Activated naive CD4-positive, alpha-beta T cell treated with anti-CD3 and anti-CD28 coated beads for 36 hours (primary cell): ENCODE results near the gene LRP2BP. TPM values are rescaled to one million over a fixed set of nuclear protein-coding genes. Genes with fewer than 3 reads are reported as not detected.
A peak's percentile ranks its signal among the peaks of the same experiment; 100 is the strongest.
"Not testable (repeated sequence)": the region's sequence is repeated elsewhere in the genome, so short reads cannot be mapped to it uniquely, and the experiment has no call there.

Source experiments
- CTCF ChIA-PET: fragments of 350-600 bp; sonication (Branson Sonifier 250); formaldehyde crosslinking; loops from one replicate; lab custom pipeline; 2021; ENCODE audit warnings: antibody characterized with exemption; lab: Charles Lee
- DNase-seq: peaks from one replicate; pipeline ENCODE4 v3.0.0-alpha.2; 2020
- H3K27ac Mint-ChIP-seq: one replicate; pipeline ENCODE4 v1.8.0; 2021; ENCODE audit warnings: mild to moderate bottlenecking, mixed read lengths
- H3K27me3 Mint-ChIP-seq: one replicate; pipeline ENCODE4 v1.8.0; 2021; ENCODE audit warnings: low read depth, mixed read lengths
- H3K36me3 Mint-ChIP-seq: one replicate; pipeline ENCODE4 v1.8.0; 2021; ENCODE audit warnings: low read depth, mixed read lengths
- H3K4me1 Mint-ChIP-seq: one replicate; pipeline ENCODE4 v1.8.0; 2021; ENCODE audit warnings: low read depth, mixed read lengths
- H3K4me3 Mint-ChIP-seq: one replicate; pipeline ENCODE4 v1.8.0; 2021; ENCODE audit warnings: mild to moderate bottlenecking, moderate library complexity, mixed read lengths
- H3K9me3 Mint-ChIP-seq: one replicate; pipeline ENCODE4 v1.8.0; 2021; ENCODE audit warnings: mixed read lengths
- intact Hi-C: fragments of 100-400 bp; cut with micrococcal nuclease; formaldehyde crosslinking; loops from one replicate; pipeline ENCODE4 v1.15.1; 2023
- total RNA-seq, 2 experiments: library from RNA; stranded (reverse); gene quantifications; one replicate each; pipeline ENCODE4 v1.2.3, GENCODE V29; 2021

Gene LRP2BP
- total RNA-seq, 2 experiments from 2014 or later: 0.44 to 0.60 TPM

- H3K4me3 Mint-ChIP-seq: no peak overlapping the region
- intact Hi-C loops: no loop called here
- CTCF ChIA-PET: no interaction called here
Observed at GRCh38 chr4:185371702-185372101, 24.0 kb downstream of the LRP2BP start.

GRCh38 chr4:185370268-185370949, 25.3 kb downstream of the LRP2BP start:
- Mint-ChIP-seq H3K4me3 (no peak overlapping the region), H3K4me1 (no peaks in the 10 kb centered on the region), H3K27me3 (no peaks in the 10 kb centered on the region), H3K36me3 (peaks cover 2% of the 10 kb centered on the region), H3K27ac (no peak overlapping the region), H3K9me3 (no peaks in the 10 kb centered on the region)
- intact Hi-C loops: no loop called here
- CTCF ChIA-PET: no interaction called here
- no peak for DNase-seq

More at GRCh38 chr4:185371702-185372101, 24.0 kb downstream of the LRP2BP start:
- peaks cover 2% of the 10 kb centered on the region for H3K36me3 Mint-ChIP-seq
- no peaks in the 10 kb centered on the region for H3K9me3 Mint-ChIP-seq
- DNase-seq: no peak
- H3K27me3 Mint-ChIP-seq: no peaks in the 10 kb centered on the region
- H3K27ac Mint-ChIP-seq: no peak overlapping the region
- H3K4me1 Mint-ChIP-seq: no peaks in the 10 kb centered on the region

GRCh38 chr4:185369731-185370130, 26.0 kb downstream of the LRP2BP start:
- Mint-ChIP-seq H3K9me3 (no peaks in the 10 kb centered on the region), H3K4me3 (no peak overlapping the region), H3K27me3 (no peaks in the 10 kb centered on the region), H3K27ac (no peak overlapping the region), H3K36me3 (peaks cover 2% of the 10 kb centered on the region), H3K4me1 (no peaks in the 10 kb centered on the region)
- no peak for DNase-seq
- CTCF ChIA-PET: no interaction called here
- intact Hi-C loops: no loop called here

- no peaks in the 10 kb centered on the region for H3K27me3 Mint-ChIP-seq
- H3K27ac Mint-ChIP-seq: no peak overlapping the region
Observed at GRCh38 chr4:185364886-185365285, 30.8 kb downstream of the LRP2BP start.

GRCh38 chr4:185363251-185363650, 32.5 kb downstream of the LRP2BP start:
- H3K27me3 Mint-ChIP-seq: no peaks in the 10 kb centered on the region
- H3K9me3 Mint-ChIP-seq: no peaks in the 10 kb centered on the region
- intact Hi-C loops: no loop called here
- H3K4me1 Mint-ChIP-seq: no peaks in the 10 kb centered on the region
- DNase-seq: no peak
- CTCF ChIA-PET: no interaction called here
- peaks cover 4% of the 10 kb centered on the region for H3K36me3 Mint-ChIP-seq
- H3K27ac Mint-ChIP-seq: no peak overlapping the region
- H3K4me3 Mint-ChIP-seq: no peak overlapping the region

More at GRCh38 chr4:185364886-185365285, 30.8 kb downstream of the LRP2BP start:
- no peak overlapping the region for H3K4me3 Mint-ChIP-seq
- intact Hi-C loops: no loop called here
- peaks cover 3% of the 10 kb centered on the region for H3K36me3 Mint-ChIP-seq
- no peaks in the 10 kb centered on the region for H3K4me1 Mint-ChIP-seq
- no peak for DNase-seq
- H3K9me3 Mint-ChIP-seq: no peaks in the 10 kb centered on the region
- CTCF ChIA-PET: interaction anchor here (0.7 kb wide), 1 partner anchor 95 kb away, joined by 3 read pairs; no protein-coding TSS in a partner anchor

DNA sequence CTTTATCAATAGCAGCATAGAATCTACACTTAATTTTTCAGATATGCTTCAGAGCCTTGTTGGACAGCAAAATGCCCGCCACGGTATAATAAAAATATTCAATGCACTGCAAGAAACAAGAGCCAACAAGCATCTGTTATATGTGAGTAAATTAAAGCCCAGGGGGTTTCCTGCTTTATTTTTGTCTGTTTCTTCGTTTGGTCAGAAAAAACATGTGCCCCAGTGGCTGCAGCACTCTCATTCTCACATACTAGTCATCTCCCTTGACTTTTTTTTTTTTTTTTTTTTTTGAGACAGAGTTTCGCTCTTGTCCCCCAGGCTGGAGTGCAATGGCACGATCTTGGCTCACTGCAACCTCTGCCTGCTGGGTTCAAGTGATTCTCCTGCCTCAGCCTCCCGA, 33.2 kb downstream of the LRP2BP start:
- H3K9me3 Mint-ChIP-seq, DNase-seq, H3K36me3 Mint-ChIP-seq, H3K27me3 Mint-ChIP-seq, H3K4me3 Mint-ChIP-seq, intact Hi-C loops, H3K27ac Mint-ChIP-seq, CTCF ChIA-PET, H3K4me1 Mint-ChIP-seq: not testable (repeated sequence)

DNA sequence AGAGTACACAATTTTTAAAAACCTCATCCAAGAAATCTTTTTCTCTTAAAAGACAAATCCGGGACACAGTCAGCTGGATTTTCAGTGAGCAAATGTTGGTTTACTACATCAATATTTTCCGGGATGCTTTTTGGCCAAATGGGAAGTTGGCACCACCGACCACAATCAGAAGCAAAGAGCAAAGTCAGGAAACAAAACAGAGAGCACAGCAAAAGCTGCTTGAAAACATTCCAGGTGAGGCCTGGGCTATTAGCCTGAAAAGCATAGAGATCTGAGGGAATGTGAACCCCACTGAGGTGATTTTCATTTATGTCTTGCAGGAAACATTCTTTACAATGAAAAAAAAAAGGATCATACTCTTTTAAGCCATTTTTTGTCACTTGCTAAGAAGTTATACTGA, 33.9 kb downstream of the LRP2BP start:
- intact Hi-C loops: no loop called here
- H3K27me3 Mint-ChIP-seq: no peaks in the 10 kb centered on the region
- H3K27ac Mint-ChIP-seq: no peak overlapping the region
- CTCF ChIA-PET: interaction anchor here (0.6 to 0.7 kb wide), 2 partner anchors 9 to 119 kb away, joined by 3 read pairs; no protein-coding TSS in a partner anchor
- DNase-seq: no peak
- no peaks in the 10 kb centered on the region for H3K9me3 Mint-ChIP-seq
- H3K36me3 Mint-ChIP-seq: peaks cover 6% of the 10 kb centered on the region
- no peak overlapping the region for H3K4me3 Mint-ChIP-seq
- H3K4me1 Mint-ChIP-seq: peaks cover 3% of the 10 kb centered on the region

DNA sequence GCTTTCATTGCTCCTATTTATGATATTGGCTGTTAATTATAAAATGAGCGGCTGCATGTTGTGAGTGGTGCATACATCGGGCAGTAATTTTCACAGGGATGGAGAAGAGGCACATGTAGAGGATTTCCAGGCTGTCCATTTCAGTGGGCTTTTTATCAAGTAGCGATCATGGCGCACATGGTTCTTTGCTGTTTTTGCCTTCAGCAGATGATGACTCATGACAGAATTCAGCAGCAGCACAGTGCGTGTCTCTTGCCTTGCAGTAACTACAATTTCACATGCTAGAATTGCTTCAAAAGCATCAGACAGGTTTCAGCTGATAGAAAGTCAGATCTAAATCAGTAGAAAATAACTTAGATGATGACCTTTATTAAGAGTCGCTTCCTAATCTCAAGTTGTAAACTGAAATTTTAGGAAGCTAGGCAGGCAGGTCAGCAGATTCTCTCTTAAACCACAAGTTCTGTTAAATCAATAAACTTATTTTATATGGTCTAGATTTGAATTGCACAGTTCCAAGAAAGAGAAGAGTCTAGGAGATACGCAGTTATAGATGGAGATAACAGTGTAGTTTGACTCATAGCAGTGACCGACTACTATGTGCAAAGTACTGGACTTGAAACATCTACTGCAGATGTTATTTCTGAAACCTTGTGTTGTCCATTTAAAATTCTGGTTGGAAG, 35.8 kb downstream of the LRP2BP start:
- Mint-ChIP-seq H3K4me3 (no peak overlapping the region), H3K36me3 (peaks cover 6% of the 10 kb centered on the region), H3K4me1 (peaks cover 3% of the 10 kb centered on the region), H3K9me3 (no peaks in the 10 kb centered on the region), H3K27ac (no peak overlapping the region), H3K27me3 (no peaks in the 10 kb centered on the region)
- CTCF ChIA-PET: no interaction called here
- intact Hi-C loops: no loop called here
- no peak for DNase-seq

- intact Hi-C loops: no loop called here
- Mint-ChIP-seq H3K27ac (no peak overlapping the region), H3K36me3 (peaks cover 11% of the 10 kb centered on the region), H3K27me3 (no peaks in the 10 kb centered on the region), H3K9me3 (no peaks in the 10 kb centered on the region), H3K4me3 (no peak overlapping the region), H3K4me1 (peaks cover 3% of the 10 kb centered on the region)
- DNase-seq: no peak
- CTCF ChIA-PET: no interaction called here
Observed at GRCh38 chr4:185358959-185359358, 36.8 kb downstream of the LRP2BP start.

- Mint-ChIP-seq H3K27me3 (no peaks in the 10 kb centered on the region), H3K9me3 (no peaks in the 10 kb centered on the region), H3K36me3 (peaks cover 11% of the 10 kb centered on the region), H3K4me3 (no peak overlapping the region), H3K4me1 (peaks cover 3% of the 10 kb centered on the region), H3K27ac (no peak overlapping the region)
- DNase-seq: no peak
- CTCF ChIA-PET: no interaction called here
- intact Hi-C loops: no loop called here
Observed at GRCh38 chr4:185358514-185358913, 37.2 kb downstream of the LRP2BP start.

DNA sequence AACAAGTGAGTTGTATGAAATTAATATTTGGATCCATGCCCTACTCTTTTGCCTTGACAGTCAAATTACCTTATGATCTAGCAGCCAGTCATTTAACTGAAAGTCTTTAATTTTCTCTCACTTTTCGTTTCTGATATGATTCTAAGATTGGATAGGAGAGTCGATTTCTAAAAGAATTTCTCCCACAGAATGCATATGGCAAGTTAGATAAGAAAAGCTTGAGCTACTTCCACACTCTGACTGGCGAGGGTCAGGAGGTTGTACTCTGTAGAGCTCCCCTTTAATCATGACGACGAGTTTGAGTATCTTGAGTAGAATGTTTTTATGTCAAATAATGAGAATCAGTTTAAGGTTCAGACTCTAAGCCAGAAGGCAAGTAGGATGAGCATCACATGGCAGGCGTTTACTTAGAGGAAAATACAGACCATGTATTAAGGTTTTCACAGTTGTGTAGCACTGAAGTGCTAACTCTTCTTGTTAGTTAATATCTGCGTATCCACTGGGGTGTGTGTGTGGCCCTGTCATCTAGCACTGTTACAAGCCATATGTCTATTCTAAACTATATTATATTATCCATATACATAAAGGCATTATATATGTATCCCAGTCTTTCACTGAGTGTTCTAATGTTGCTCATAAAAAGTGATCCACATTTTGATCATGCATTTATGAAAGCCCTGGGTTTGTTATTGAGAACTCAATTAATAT, 37.8 kb downstream of the LRP2BP start:
- Mint-ChIP-seq H3K4me1 (peaks cover 3% of the 10 kb centered on the region), H3K27me3 (no peaks in the 10 kb centered on the region), H3K36me3 (peaks cover 14% of the 10 kb centered on the region), H3K9me3 (no peaks in the 10 kb centered on the region), H3K4me3 (no peak overlapping the region), H3K27ac (no peak overlapping the region)
- CTCF ChIA-PET: no interaction called here
- intact Hi-C loops: no loop called here
- DNase-seq: no peak

GRCh38 chr4:185357211-185357610, 38.5 kb downstream of the LRP2BP start:
- Mint-ChIP-seq H3K4me3 (no peak overlapping the region), H3K4me1 (peaks cover 3% of the 10 kb centered on the region), H3K36me3 (peaks cover 17% of the 10 kb centered on the region), H3K9me3 (no peaks in the 10 kb centered on the region), H3K27me3 (no peaks in the 10 kb centered on the region), H3K27ac (no peak overlapping the region)
- intact Hi-C loops: no loop called here
- CTCF ChIA-PET: no interaction called here
- DNase-seq: peak; percentile 13
